ENCODE measurements around the gene ATXN2L. TPM values are rescaled to one million over a fixed set of nuclear protein-coding genes. Genes with fewer than 3 reads are reported as not detected.

The ATXN2L gene
- total and polyA plus RNA-seq, 2 experiments from 2014 or later = 134 to 192 TPM

DNA sequence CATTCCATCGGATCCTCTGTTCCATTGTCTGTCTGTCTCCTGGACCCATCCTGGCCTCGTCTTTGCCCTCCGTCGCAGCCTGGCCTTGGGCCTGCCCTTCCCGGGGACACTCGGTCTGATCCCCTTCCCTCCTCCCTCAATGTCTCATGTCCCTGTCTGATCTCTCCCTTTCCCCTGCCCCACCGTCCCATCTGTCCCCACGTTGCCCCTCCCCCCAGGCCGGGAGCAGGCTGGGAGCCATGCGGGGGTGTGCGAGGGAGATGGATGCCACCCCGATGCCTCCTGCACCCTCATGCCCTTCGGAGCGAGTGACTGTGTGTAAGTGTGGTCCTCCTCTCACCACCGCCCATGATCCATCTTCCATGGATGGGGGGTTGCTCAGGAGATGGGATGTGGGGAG lies 50.2 kb downstream of the ATXN2L start:
- no peak overlapping the region for H3K27ac Mint-ChIP-seq
- peaks cover 36% of the 10 kb centered on the region; the same call in 2 of the 3 replicates for H3K36me3 Mint-ChIP-seq (ENCODE audit: low read depth)
- peaks cover 4% of the 10 kb centered on the region for H3K36me3 ChIP-seq (ENCODE audit: insufficient read depth)

DNA sequence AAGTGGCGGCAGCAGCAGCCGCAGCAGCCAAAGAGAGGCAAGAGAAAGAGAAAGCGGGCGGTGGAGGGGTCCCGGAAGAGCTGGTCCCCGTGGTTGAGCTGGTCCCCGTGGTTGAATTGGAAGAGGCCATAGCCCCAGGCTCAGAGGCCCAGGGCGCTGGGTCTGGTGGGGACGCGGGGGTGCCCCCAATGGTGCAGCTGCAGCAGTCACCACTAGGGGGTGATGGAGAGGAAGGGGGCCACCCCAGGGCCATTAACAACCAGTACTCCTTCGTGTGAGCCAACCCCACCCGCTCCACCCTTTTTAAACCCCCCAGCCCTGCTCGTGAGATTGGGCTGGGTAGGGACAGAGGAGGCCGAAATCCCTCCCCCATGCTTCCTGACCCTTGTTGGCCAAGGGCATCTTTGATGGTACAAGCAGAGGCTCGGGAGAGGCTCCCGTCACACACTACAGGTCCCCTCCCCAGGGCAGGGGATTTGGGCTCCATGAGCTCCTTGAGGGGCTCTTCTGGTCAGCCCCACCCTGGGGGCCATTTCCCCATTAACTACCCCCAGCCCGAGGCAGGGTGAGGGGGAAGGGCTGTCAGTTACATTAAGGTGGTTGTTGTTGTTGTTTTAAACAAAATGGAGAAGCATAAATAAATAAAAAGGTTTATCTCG lies 50.9 kb downstream of the ATXN2L start:
- no peaks in the 10 kb centered on the region for H3K9me3 Mint-ChIP-seq
- Histone ChIP-seq H3K27me3 (ENCODE audit: insufficient read depth) (peaks cover under 1% of the 10 kb centered on the region; the same call in 1 of the 2 replicates), H3F3A (replicated peaks; ENCODE audit: low read depth) (0 out of 2 replicates have a peak, but pooled peaks cover 2% of the 10 kb centered on the region), H3K79me2 (replicated peaks; ENCODE audit: insufficient read depth) (no peaks in the 10 kb centered on the region), H3K4me3 (no peak overlapping the region), H3K4me1 (ENCODE audit: insufficient read depth) (peaks cover 17% of the 10 kb centered on the region; the same call in 1 of the 2 replicates), H3K36me3 (ENCODE audit: insufficient read depth) (peaks cover 4% of the 10 kb centered on the region), H3K4me2 (no peak overlapping the region), H3K27ac (ENCODE audit: low read depth) (no peak overlapping the region), H2AFZ (no peak overlapping the region), H3K9me2 (ENCODE audit: insufficient read depth) (no peaks in the 10 kb centered on the region), H4K20me1 (replicated peaks; ENCODE audit: insufficient read depth) (no peaks in the 10 kb centered on the region; the same call in 1 of the 2 replicates)
- peak; percentile 78 for DNase-seq (ENCODE audit: low spot score)
- ATAC-seq = peak; percentile 79
- peaks cover 34% of the 10 kb centered on the region; the same call in 2 of the 3 replicates for H3K36me3 Mint-ChIP-seq (ENCODE audit: low read depth)
- H3K27me3 Mint-ChIP-seq (ENCODE audit: insufficient read depth, low read depth, poor library complexity) = peaks cover 9% of the 10 kb centered on the region
- no peak overlapping the region for H3K27ac Mint-ChIP-seq
- no peak overlapping the region for H3K4me3 Mint-ChIP-seq
- H3K4me1 Mint-ChIP-seq = peaks cover 24% of the 10 kb centered on the region
- TF ChIP-seq, protein P1, sequence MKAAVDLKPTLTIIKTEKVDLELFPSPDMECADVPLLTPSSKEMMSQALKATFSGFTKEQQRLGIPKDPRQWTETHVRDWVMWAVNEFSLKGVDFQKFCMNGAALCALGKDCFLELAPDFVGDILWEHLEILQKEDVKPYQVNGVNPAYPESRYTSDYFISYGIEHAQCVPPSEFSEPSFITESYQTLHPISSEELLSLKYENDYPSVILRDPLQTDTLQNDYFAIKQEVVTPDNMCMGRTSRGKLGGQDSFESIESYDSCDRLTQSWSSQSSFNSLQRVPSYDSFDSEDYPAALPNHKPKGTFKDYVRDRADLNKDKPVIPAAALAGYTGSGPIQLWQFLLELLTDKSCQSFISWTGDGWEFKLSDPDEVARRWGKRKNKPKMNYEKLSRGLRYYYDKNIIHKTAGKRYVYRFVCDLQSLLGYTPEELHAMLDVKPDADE (IDR thresholded peaks at IDR 0.05) = no peak
- TF ChIP-seq ZNF331 (CRISPR knock-in tag; IDR thresholded peaks at IDR 0.05; ENCODE audit: low read depth) (no peak), JUNB (IDR thresholded peaks at IDR 0.05; ENCODE audit: unreplicated experiment) (no peak)
- TF ChIP-seq, protein P2, sequence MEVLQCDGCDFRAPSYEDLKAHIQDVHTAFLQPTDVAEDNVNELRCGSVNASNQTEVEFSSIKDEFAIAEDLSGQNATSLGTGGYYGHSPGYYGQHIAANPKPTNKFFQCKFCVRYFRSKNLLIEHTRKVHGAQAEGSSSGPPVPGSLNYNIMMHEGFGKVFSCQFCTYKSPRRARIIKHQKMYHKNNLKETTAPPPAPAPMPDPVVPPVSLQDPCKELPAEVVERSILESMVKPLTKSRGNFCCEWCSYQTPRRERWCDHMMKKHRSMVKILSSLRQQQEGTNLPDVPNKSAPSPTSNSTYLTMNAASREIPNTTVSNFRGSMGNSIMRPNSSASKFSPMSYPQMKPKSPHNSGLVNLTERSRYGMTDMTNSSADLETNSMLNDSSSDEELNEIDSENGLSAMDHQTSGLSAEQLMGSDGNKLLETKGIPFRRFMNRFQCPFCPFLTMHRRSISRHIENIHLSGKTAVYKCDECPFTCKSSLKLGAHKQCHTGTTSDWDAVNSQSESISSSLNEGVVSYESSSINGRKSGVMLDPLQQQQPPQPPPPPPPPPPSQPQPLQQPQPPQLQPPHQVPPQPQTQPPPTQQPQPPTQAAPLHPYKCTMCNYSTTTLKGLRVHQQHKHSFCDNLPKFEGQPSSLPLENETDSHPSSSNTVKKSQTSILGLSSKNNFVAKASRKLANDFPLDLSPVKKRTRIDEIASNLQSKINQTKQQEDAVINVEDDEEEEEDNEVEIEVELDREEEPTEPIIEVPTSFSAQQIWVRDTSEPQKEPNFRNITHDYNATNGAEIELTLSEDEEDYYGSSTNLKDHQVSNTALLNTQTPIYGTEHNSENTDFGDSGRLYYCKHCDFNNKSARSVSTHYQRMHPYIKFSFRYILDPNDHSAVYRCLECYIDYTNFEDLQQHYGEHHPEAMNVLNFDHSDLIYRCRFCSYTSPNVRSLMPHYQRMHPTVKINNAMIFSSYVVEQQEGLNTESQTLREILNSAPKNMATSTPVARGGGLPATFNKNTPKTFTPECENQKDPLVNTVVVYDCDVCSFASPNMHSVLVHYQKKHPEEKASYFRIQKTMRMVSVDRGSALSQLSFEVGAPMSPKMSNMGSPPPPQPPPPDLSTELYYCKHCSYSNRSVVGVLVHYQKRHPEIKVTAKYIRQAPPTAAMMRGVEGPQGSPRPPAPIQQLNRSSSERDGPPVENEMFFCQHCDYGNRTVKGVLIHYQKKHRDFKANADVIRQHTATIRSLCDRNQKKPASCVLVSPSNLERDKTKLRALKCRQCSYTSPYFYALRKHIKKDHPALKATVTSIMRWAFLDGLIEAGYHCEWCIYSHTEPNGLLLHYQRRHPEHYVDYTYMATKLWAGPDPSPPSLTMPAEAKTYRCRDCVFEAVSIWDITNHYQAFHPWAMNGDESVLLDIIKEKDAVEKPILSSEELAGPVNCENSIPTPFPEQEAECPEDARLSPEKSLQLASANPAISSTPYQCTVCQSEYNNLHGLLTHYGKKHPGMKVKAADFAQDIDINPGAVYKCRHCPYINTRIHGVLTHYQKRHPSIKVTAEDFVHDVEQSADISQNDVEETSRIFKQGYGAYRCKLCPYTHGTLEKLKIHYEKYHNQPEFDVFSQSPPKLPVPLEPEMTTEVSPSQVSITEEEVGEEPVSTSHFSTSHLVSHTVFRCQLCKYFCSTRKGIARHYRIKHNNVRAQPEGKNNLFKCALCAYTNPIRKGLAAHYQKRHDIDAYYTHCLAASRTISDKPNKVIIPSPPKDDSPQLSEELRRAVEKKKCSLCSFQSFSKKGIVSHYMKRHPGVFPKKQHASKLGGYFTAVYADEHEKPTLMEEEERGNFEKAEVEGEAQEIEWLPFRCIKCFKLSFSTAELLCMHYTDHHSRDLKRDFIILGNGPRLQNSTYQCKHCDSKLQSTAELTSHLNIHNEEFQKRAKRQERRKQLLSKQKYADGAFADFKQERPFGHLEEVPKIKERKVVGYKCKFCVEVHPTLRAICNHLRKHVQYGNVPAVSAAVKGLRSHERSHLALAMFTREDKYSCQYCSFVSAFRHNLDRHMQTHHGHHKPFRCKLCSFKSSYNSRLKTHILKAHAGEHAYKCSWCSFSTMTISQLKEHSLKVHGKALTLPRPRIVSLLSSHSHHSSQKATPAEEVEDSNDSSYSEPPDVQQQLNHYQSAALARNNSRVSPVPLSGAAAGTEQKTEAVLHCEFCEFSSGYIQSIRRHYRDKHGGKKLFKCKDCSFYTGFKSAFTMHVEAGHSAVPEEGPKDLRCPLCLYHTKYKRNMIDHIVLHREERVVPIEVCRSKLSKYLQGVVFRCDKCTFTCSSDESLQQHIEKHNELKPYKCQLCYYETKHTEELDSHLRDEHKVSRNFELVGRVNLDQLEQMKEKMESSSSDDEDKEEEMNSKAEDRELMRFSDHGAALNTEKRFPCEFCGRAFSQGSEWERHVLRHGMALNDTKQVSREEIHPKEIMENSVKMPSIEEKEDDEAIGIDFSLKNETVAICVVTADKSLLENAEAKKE (CRISPR knock-in tag; IDR thresholded peaks at IDR 0.05) = no peak
- TF ChIP-seq, protein P3, sequence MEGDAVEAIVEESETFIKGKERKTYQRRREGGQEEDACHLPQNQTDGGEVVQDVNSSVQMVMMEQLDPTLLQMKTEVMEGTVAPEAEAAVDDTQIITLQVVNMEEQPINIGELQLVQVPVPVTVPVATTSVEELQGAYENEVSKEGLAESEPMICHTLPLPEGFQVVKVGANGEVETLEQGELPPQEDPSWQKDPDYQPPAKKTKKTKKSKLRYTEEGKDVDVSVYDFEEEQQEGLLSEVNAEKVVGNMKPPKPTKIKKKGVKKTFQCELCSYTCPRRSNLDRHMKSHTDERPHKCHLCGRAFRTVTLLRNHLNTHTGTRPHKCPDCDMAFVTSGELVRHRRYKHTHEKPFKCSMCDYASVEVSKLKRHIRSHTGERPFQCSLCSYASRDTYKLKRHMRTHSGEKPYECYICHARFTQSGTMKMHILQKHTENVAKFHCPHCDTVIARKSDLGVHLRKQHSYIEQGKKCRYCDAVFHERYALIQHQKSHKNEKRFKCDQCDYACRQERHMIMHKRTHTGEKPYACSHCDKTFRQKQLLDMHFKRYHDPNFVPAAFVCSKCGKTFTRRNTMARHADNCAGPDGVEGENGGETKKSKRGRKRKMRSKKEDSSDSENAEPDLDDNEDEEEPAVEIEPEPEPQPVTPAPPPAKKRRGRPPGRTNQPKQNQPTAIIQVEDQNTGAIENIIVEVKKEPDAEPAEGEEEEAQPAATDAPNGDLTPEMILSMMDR (conservative IDR thresholded peaks at IDR 0.05; ENCODE audit: low read depth in 2 of 2) = peak; percentile 66 to 75

More for the DNA sequence above, 50.2 kb downstream of the ATXN2L start:
- peaks cover 7% of the 10 kb centered on the region for H3K27me3 Mint-ChIP-seq (ENCODE audit: insufficient read depth, low read depth, poor library complexity)
- Histone ChIP-seq H3K4me3 (no peak overlapping the region), H3K79me2 (replicated peaks; ENCODE audit: insufficient read depth) (no peaks in the 10 kb centered on the region), H3K9me2 (ENCODE audit: insufficient read depth) (no peaks in the 10 kb centered on the region), H3K4me1 (ENCODE audit: insufficient read depth) (peaks cover 11% of the 10 kb centered on the region; the same call in 1 of the 2 replicates), H4K20me1 (replicated peaks; ENCODE audit: insufficient read depth) (no peaks in the 10 kb centered on the region), H3K27me3 (ENCODE audit: insufficient read depth) (no peaks in the 10 kb centered on the region), H3K27ac (ENCODE audit: low read depth) (no peak overlapping the region), H3F3A (replicated peaks; ENCODE audit: low read depth) (0 out of 2 replicates have a peak, but pooled peaks cover 2% of the 10 kb centered on the region), H2AFZ (no peak overlapping the region), H3K4me2 (no peak overlapping the region)
- peaks cover 17% of the 10 kb centered on the region for H3K4me1 Mint-ChIP-seq
- no peak for DNase-seq (ENCODE audit: low spot score)
- no peak for TF ChIP-seq EZH2phosphoT487 (IDR thresholded peaks at IDR 0.05; ENCODE audit: unreplicated experiment)
- H3K4me3 Mint-ChIP-seq = no peak overlapping the region
- no peaks in the 10 kb centered on the region for H3K9me3 Mint-ChIP-seq
- ATAC-seq = no peak

Measured in GM23338 (cell line).